Measurements from ENCODE around the gene CDH22. TPM values are rescaled to one million over a fixed set of nuclear protein-coding genes. Genes with fewer than 3 reads are reported as not detected.

CDH22 gene
- total and polyA plus RNA-seq, 7 experiments from 2014 or later, result not detected

DNA sequence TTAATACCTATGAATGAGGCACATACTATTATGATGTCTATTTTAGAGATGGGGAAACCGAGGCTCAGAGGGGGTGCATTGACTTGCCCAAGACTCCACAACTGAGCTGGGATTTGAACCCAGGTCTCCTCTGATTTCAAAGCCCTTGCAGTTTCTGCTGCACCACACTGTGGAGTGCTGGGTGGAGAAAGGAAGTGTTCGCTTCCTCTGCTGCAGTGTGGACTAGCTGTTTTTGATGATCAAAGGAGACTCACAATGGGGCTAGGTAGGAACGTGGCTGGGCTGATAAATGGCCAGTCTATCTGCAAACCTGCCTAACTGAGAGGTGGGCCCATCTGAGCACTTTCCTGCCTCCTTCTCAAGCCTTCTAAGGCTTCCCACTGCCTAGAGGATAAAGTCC lies 102.9 kb downstream of the CDH22 start:
- Mint-ChIP-seq H3K36me3 (peaks cover 0 to 4% (median 0%) of the 10 kb centered on the region in 5 donors), H3K4me1 (peaks cover 9 to 53% (median 25%) of the 10 kb centered on the region in 7 donors), H3K4me3 (peak overlapping the region in 1 of 10 donors; percentile 67), H3K27me3 (peaks cover 16 to 42% (median 28%) of the 10 kb centered on the region in 5 donors), H3K9me3 (peaks cover 0 to 1% (median 0%) of the 10 kb centered on the region in 11 donors), H3K27ac (peak overlapping the region in 1 of 9 donors; percentile 56)
- H3K9me3 ChIP-seq (ENCODE audit: control insufficient read depth in 2 of 3, low read length in 3 of 3), result no peaks in the 10 kb centered on the region
- intact Hi-C loops (cut with micrococcal nuclease), result no loop called here
- no peak overlapping the region for H3K4me3 ChIP-seq (ENCODE audit: low read length)
- peaks cover 0 to 4% of the 10 kb centered on the region in 2 donors for H3K27me3 ChIP-seq (ENCODE audit: control insufficient read depth in 2 of 2, insufficient read depth in 2 of 2, low read length in 2 of 2)
- ChIA-PET CTCF (no interaction called here), POLR2A (no interaction called here)
- DNase-seq (no peak), ATAC-seq (peak; percentile 54)
- peaks cover 6 to 14% of the 10 kb centered on the region in 2 donors for H3K4me1 ChIP-seq (ENCODE audit: control insufficient read depth in 2 of 2, insufficient read depth in 2 of 2, low read length in 2 of 2)
- no peaks in the 10 kb centered on the region for H3K36me3 ChIP-seq (ENCODE audit: control insufficient read depth in 2 of 3, insufficient read depth in 3 of 3, low read length in 3 of 3)
- H3K27ac ChIP-seq (ENCODE audit: low read depth, low read length), result no peak overlapping the region

DNA sequence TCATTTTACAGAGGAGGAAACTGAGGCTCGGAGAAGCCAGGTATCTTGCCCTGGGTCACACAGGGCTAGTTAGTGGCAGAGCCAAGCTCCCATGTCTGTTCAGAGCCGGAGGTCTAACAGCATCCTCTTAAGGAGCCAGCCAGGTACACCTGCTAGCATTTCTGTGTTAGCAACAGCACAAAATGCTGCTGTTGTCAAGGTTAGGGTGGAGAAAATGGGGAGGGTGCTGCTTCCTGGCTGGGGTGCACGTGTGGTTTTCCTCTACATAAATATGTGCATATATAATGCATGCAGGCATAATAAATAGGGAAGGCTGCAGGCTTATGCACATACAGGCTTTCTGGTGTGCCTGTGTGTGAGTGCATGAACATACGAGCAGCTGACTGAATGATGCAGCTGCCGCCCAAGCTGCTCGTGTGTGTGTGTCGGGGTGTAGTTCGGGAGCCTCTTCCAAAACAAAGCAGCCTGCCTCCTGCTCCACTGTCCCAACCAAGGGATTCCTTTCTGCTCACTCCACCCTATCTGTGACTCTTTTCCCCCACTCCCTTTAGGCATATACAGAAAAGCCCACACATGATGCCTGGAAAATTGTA lies 103.6 kb downstream of the CDH22 start:
- Mint-ChIP-seq H3K9me3 (peaks cover 0 to 1% (median 0%) of the 10 kb centered on the region in 11 donors), H3K4me3 (peak overlapping the region in 1 of 10 donors; percentile 67), H3K27ac (peak overlapping the region in 1 of 9 donors; percentile 72), H3K36me3 (peaks cover 0 to 4% (median 0%) of the 10 kb centered on the region in 5 donors), H3K4me1 (peaks cover 9 to 53% (median 25%) of the 10 kb centered on the region in 7 donors), H3K27me3 (peaks cover 15 to 44% (median 32%) of the 10 kb centered on the region in 5 donors)
- Histone ChIP-seq H3K36me3 (ENCODE audit: control insufficient read depth in 2 of 3, insufficient read depth in 3 of 3, low read length in 3 of 3) (no peaks in the 10 kb centered on the region), H3K4me3 (ENCODE audit: low read length) (no peak overlapping the region), H3K27ac (ENCODE audit: low read depth, low read length) (no peak overlapping the region), H3K4me1 (ENCODE audit: control insufficient read depth in 2 of 2, insufficient read depth in 2 of 2, low read length in 2 of 2) (peaks cover 6 to 14% of the 10 kb centered on the region in 2 donors), H3K9me3 (ENCODE audit: control insufficient read depth in 2 of 3, low read length in 3 of 3) (no peaks in the 10 kb centered on the region), H3K27me3 (ENCODE audit: control insufficient read depth in 2 of 2, insufficient read depth in 2 of 2, low read length in 2 of 2) (peaks cover 0 to 4% of the 10 kb centered on the region in 2 donors)
- ATAC-seq (peak; percentile 21), DNase-seq (peak in 1 of 9 donors; percentile 8)
- intact Hi-C loops (cut with micrococcal nuclease), result no loop called here
- ChIA-PET CTCF (no interaction called here), POLR2A (no interaction called here)

DNA sequence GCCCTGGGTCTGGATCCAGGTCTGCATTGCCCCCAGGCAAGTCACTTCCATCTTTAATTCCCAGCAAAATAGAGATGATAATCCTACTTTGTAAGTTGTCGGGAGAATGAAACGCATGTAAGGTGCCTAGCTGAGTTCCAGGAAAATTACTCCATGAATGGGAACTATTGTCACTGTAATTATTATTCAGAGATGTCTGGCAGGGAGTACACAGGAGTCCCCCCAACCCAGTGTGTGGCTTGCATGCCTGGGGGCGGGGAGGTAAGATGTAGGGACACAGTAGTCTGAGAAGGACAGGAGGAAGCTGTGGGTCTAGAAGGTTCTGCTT lies 104.8 kb downstream of the CDH22 start:
- Histone ChIP-seq H3K27ac (ENCODE audit: low read depth, low read length) (no peak overlapping the region), H3K9me3 (ENCODE audit: control insufficient read depth in 2 of 3, low read length in 3 of 3) (no peaks in the 10 kb centered on the region), H3K4me3 (ENCODE audit: low read length) (no peak overlapping the region), H3K4me1 (ENCODE audit: control insufficient read depth in 2 of 2, insufficient read depth in 2 of 2, low read length in 2 of 2) (peaks cover 6 to 14% of the 10 kb centered on the region in 2 donors), H3K36me3 (ENCODE audit: control insufficient read depth in 2 of 3, insufficient read depth in 3 of 3, low read length in 3 of 3) (no peaks in the 10 kb centered on the region), H3K27me3 (ENCODE audit: control insufficient read depth in 2 of 2, insufficient read depth in 2 of 2, low read length in 2 of 2) (peaks cover 0 to 6% of the 10 kb centered on the region in 2 donors)
- H3K27ac Mint-ChIP-seq, result peak overlapping the region in 1 of 9 donors; percentile 24
- DNase-seq, result no peak
- CTCF ChIA-PET, result no interaction called here
- intact Hi-C loops (cut with micrococcal nuclease), result no loop called here
- H3K4me1 Mint-ChIP-seq, result peaks cover 9 to 53% (median 32%) of the 10 kb centered on the region in 7 donors
- H3K27me3 Mint-ChIP-seq, result peaks cover 17 to 47% (median 32%) of the 10 kb centered on the region in 5 donors
- POLR2A ChIA-PET, result no interaction called here
- no peak overlapping the region for H3K4me3 Mint-ChIP-seq
- no peak for ATAC-seq
- H3K36me3 Mint-ChIP-seq, result peaks cover 0 to 4% (median 0%) of the 10 kb centered on the region in 5 donors
- no peaks in the 10 kb centered on the region for H3K9me3 Mint-ChIP-seq

DNA sequence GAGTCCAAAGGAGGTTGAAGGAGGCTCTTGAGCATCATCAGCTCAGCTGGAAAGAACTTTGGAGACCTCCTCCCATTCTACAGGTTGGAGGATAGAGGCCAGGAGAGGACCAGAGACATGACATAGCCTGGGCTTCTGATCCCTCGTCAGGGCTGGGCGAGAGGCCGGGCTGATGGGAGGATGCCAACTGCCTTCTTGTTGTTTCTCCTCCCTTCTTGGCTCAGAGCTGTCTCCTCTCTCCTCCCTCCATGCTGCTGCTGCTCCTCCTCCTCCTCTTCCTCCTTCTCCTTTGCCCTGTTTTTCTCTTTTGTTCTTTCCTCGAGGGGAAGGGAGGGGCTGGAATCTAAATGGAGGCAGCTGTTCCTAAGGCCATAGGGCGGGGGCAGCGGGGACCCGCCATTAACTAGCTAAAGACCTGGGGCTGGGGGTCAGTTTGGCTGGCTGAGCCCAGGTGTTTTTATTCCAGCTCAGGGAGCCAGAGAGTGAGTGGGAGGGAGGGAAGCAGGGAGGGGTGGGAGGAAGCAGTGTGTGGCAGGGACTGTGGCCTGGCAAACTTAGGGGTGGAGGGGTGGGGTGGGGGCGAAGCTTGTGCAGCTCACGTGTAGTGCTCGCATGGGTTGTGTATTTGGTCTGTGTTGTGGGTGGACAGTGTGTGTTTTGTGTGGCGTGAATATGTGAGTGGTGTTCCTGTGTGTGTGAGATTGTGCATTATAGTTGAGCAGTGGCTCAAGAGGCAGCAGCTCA lies 105.4 kb downstream of the CDH22 start:
- H3K4me1 Mint-ChIP-seq, result peaks cover 9 to 51% (median 32%) of the 10 kb centered on the region in 7 donors
- no peak overlapping the region for H3K27ac Mint-ChIP-seq
- Histone ChIP-seq H3K36me3 (ENCODE audit: control insufficient read depth in 2 of 3, insufficient read depth in 3 of 3, low read length in 3 of 3) (no peaks in the 10 kb centered on the region), H3K4me1 (ENCODE audit: control insufficient read depth in 2 of 2, insufficient read depth in 2 of 2, low read length in 2 of 2) (peaks cover 6 to 14% of the 10 kb centered on the region in 2 donors), H3K27ac (ENCODE audit: low read depth, low read length) (no peak overlapping the region), H3K27me3 (ENCODE audit: control insufficient read depth in 2 of 2, insufficient read depth in 2 of 2, low read length in 2 of 2) (peaks cover 0 to 8% of the 10 kb centered on the region in 2 donors), H3K9me3 (ENCODE audit: control insufficient read depth in 2 of 3, low read length in 3 of 3) (no peaks in the 10 kb centered on the region), H3K4me3 (ENCODE audit: low read length) (no peak overlapping the region)
- no peak overlapping the region for H3K4me3 Mint-ChIP-seq
- ATAC-seq, result no peak
- intact Hi-C loops (cut with micrococcal nuclease), result no loop called here
- H3K9me3 Mint-ChIP-seq, result no peaks in the 10 kb centered on the region
- peaks cover 18 to 52% (median 38%) of the 10 kb centered on the region in 5 donors for H3K27me3 Mint-ChIP-seq
- CTCF ChIA-PET, result no interaction called here
- DNase-seq, result no peak
- peaks cover 0 to 4% (median 0%) of the 10 kb centered on the region in 5 donors for H3K36me3 Mint-ChIP-seq
- POLR2A ChIA-PET, result no interaction called here

DNA sequence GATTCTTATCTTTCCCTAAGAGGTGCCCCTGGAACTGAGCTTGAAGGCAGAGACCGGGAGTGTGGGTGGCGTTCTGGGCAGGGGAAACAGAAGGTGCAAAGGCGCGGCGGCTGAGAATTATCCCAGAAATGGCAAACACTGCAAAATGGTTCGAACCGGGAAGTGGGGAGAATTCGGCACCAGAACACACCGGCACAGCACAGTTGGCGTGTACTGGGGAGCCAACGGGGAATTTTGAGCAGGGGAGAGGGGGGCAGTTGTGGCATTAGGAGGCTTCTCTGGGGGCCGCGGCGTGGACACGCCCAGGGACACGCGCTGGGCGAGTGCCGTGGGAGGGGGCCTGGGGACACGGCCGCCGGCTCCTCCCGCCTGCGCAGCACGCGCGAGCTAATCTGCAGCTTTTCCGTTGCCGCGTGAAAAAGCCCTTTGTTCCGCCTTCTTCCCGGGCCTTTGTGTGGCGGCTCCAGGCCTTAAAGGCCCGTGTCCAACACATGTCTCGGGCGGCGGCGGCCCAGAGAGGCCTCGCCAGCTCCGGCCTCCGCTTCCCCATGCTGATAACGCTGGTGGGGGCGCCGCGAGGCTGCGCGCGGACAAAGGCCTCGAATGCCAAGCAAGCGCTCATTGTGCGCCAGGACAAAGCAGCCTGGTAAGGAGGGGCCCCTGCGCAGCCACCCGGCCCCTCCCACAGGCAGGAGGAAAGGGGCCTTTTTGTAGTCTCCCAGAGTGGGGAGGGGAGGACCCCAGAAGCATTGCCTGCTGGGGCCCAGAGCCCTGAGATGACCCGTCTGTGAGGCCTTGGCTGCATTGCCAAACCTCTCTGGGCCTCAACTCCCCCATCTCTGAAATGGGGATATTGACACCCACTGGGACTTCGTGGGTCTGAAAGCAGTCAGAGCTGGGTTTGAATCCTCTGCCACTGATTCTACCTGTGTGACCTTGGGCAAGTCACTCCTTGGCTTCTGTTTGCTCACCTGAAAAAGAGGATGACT lies 107.4 kb downstream of the CDH22 start:
- intact Hi-C loops (cut with micrococcal nuclease), result no loop called here
- DNase-seq, result no peak
- no peaks in the 10 kb centered on the region for H3K9me3 ChIP-seq (ENCODE audit: control insufficient read depth in 2 of 3, low read length in 3 of 3)
- POLR2A ChIA-PET, result no interaction called here
- H3K27ac ChIP-seq (ENCODE audit: low read depth, low read length), result no peak overlapping the region
- no peaks in the 10 kb centered on the region for H3K36me3 ChIP-seq (ENCODE audit: control insufficient read depth in 2 of 3, insufficient read depth in 3 of 3, low read length in 3 of 3)
- Mint-ChIP-seq H3K27me3 (peaks cover 20 to 55% (median 42%) of the 10 kb centered on the region in 5 donors), H3K4me3 (no peak overlapping the region), H3K4me1 (peaks cover 7 to 39% (median 24%) of the 10 kb centered on the region in 7 donors), H3K36me3 (peaks cover 0 to 4% (median 0%) of the 10 kb centered on the region in 5 donors), H3K27ac (no peak overlapping the region), H3K9me3 (no peaks in the 10 kb centered on the region)
- no peak for ATAC-seq
- H3K4me1 ChIP-seq (ENCODE audit: control insufficient read depth in 2 of 2, insufficient read depth in 2 of 2, low read length in 2 of 2), result peaks cover 5 to 14% of the 10 kb centered on the region in 2 donors
- no peak overlapping the region for H3K4me3 ChIP-seq (ENCODE audit: low read length)
- CTCF ChIA-PET, result no interaction called here
- H3K27me3 ChIP-seq (ENCODE audit: control insufficient read depth in 2 of 2, insufficient read depth in 2 of 2, low read length in 2 of 2), result peaks cover 0 to 8% of the 10 kb centered on the region in 2 donors

DNA sequence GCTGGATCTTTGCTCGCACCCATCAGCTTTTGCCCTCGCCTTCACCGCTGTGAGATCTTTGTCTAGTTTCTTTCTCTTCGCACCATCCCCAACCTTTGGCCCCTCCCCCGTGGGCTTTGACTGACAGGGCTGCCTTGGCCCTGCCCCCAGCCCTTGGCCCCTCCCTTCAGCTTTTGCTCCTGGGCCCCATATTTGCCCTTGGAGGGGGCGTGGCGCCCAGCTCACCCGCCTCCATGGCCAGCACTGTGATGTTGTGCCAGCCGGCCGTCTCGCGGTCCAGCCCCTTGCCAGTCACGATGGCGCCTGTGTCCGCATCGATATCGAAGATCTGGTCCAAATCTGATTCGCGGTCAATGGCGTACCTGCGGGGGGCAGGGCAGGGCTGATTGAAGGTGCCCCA lies 109.1 kb downstream of the CDH22 start:
- POLR2A ChIA-PET, result no interaction called here
- ATAC-seq (peak; percentile 42), DNase-seq (no peak)
- Mint-ChIP-seq H3K4me1 (peaks cover 0 to 25% (median 8%) of the 10 kb centered on the region in 7 donors), H3K9me3 (no peaks in the 10 kb centered on the region), H3K27ac (no peak overlapping the region), H3K4me3 (peak overlapping the region in 2 of 10 donors; percentile 43 to 44), H3K36me3 (peaks cover 0 to 4% (median 0%) of the 10 kb centered on the region in 5 donors), H3K27me3 (peaks cover 20 to 57% (median 39%) of the 10 kb centered on the region in 5 donors)
- peaks cover 0 to 8% of the 10 kb centered on the region in 2 donors for H3K27me3 ChIP-seq (ENCODE audit: control insufficient read depth in 2 of 2, insufficient read depth in 2 of 2, low read length in 2 of 2)
- CTCF ChIA-PET, result no interaction called here
- H3K36me3 ChIP-seq (ENCODE audit: control insufficient read depth in 2 of 3, insufficient read depth in 3 of 3, low read length in 3 of 3), result no peaks in the 10 kb centered on the region
- intact Hi-C loops (cut with micrococcal nuclease), result no loop called here
- H3K9me3 ChIP-seq (ENCODE audit: control insufficient read depth in 2 of 3, low read length in 3 of 3), result no peaks in the 10 kb centered on the region
- no peak overlapping the region for H3K4me3 ChIP-seq (ENCODE audit: low read length)
- no peaks in the 10 kb centered on the region for H3K4me1 ChIP-seq (ENCODE audit: control insufficient read depth in 2 of 2, insufficient read depth in 2 of 2, low read length in 2 of 2)
- H3K27ac ChIP-seq (ENCODE audit: low read depth, low read length), result no peak overlapping the region

Measured in naive thymus-derived CD4-positive, alpha-beta T cell (primary cell).